Liver (tissue), 9 donors: Measurements from ENCODE around the gene MAPKAP1. TPM values are rescaled to one million over a fixed set of nuclear protein-coding genes. Genes with fewer than 3 reads are reported as not detected.

Experiments
- DNase-seq: peaks from one replicate; pipeline ENCODE4 v3.0.0-alpha.2; 2017; ENCODE audit warnings: low spot score
- H3K27ac ChIP-seq, 2 donors: one replicate each; pipeline ENCODE4 v1.7.0; 2013; ENCODE audit warnings: inconsistent platforms in 2 of 2, low read length in 2 of 2, control low read depth in 1 of 2, low read depth in 1 of 2, mild to moderate bottlenecking in 1 of 2
- H3K27me3 ChIP-seq, 4 donors: one replicate each; pipeline versions ENCODE4 v1.6.1 to v1.7.0; 2013; ENCODE audit warnings: low read length in 3 of 4, inconsistent platforms in 1 of 4, mild to moderate bottlenecking in 1 of 4, moderate library complexity in 1 of 4; ENCODE audit not compliant: control insufficient read depth in 4 of 4, insufficient read depth in 4 of 4
- H3K36me3 ChIP-seq, 4 donors: one replicate each; pipeline versions ENCODE4 v1.6.1 to v1.7.0; 2013; ENCODE audit warnings: low read length in 3 of 4, mild to moderate bottlenecking in 3 of 4, low read depth in 1 of 4, moderate library complexity in 1 of 4; ENCODE audit not compliant: control insufficient read depth in 4 of 4, insufficient read depth in 3 of 4
- H3K4me1 ChIP-seq, 4 donors: one replicate each; pipeline versions ENCODE4 v1.6.1 to v1.7.0; 2013; ENCODE audit warnings: low read length in 3 of 4, mild to moderate bottlenecking in 3 of 4, moderate library complexity in 1 of 4; ENCODE audit not compliant: control insufficient read depth in 4 of 4, insufficient read depth in 4 of 4
- H3K4me3 ChIP-seq, 3 donors: one replicate each; pipeline versions ENCODE4 v1.6.1 to v1.7.0; 2013; ENCODE audit warnings: low read length in 3 of 3, control low read depth in 1 of 3, low read depth in 1 of 3, mild to moderate bottlenecking in 1 of 3
- H3K9ac ChIP-seq, 2 donors: one replicate each; pipeline ENCODE4 v1.7.0; 2013; ENCODE audit warnings: low read length in 2 of 2, mild to moderate bottlenecking in 2 of 2, moderate library complexity in 2 of 2, control low read depth in 1 of 2, low read depth in 1 of 2
- H3K9me3 ChIP-seq, 4 donors: one replicate each; pipeline versions ENCODE4 v1.6.1 to v1.7.0; 2013; ENCODE audit warnings: low read length in 3 of 4; ENCODE audit not compliant: control insufficient read depth in 4 of 4
- FOXA1 ChIP-seq: IDR thresholded peaks from 2 replicates; pipeline ENCODE4 v1.6.1; 2016; ENCODE audit warnings: antibody characterized with exemption
- HNF4G ChIP-seq: IDR thresholded peaks from 2 replicates; pipeline ENCODE4 v1.6.1; 2016; ENCODE audit warnings: antibody characterized with exemption
- RAD21 ChIP-seq, 2 donors: IDR thresholded peaks; 2 replicates each; pipeline ENCODE4 v1.6.1; 2016; ENCODE audit warnings: antibody characterized with exemption in 2 of 2, mild to moderate bottlenecking in 2 of 2
- RXRA ChIP-seq, 2 donors: IDR thresholded peaks; 2 replicates each; pipeline ENCODE4 v1.6.1; 2017 to 2018; ENCODE audit warnings: antibody characterized with exemption in 2 of 2, mild to moderate bottlenecking in 1 of 2
- TAF1 ChIP-seq: conservative IDR thresholded peaks from 2 replicates; pipeline ENCODE4 v1.6.1; 2016; ENCODE audit warnings: antibody characterized with exemption, mild to moderate bottlenecking
- YY1 ChIP-seq: IDR thresholded peaks from 2 replicates; pipeline ENCODE4 v1.6.1; 2016; ENCODE audit warnings: antibody characterized with exemption, mild to moderate bottlenecking
- WGBS: extraction: QIAGEN DNeasy Blood & Tissue Kit; methylation state at CpG from one replicate; pipeline ENCODE4 v1.1.7; 2013; 5-methylcytosine and 5-hydroxymethylcytosine counted together
- polyA plus RNA-seq, 2 donors: library from polyadenylated mRNA; stranded (reverse) in 1 of 2; unstranded in 1 of 2; fragments of 200-250 nt in 1 of 2; fragments of >200 nt in 1 of 2; fragmentation: Nextera tagmentation in 1 of 2; extraction: Ambion mirVana in 1 of 2; gene quantifications; one replicate each; pipeline versions ENCODE4 v1.2.1 to v1.2.3, GENCODE V29; 2013 to 2015
- total RNA-seq, 2 donors: library from RNA; depleted of rRNA; stranded (reverse); fragments of >200 nt; gene quantifications; one replicate each; pipeline ENCODE4 v1.2.3, GENCODE V29; 2014
- TF ChIP-seq, protein P1 (sequence below): IDR thresholded peaks from 2 replicates; pipeline ENCODE4 v1.6.1; 2016; ENCODE audit warnings: antibody characterized with exemption, mild to moderate bottlenecking
- TF ChIP-seq, protein P2 (sequence below): fragments of 150-350 bp; IDR thresholded peaks from 2 replicates; pipeline ENCODE4 v1.5.1; 2017; ENCODE audit warnings: improper control_type of control experiment, low read depth, low read length; ENCODE audit not compliant: missing input control
- TF ChIP-seq, protein P3 (sequence below): IDR thresholded peaks from 2 replicates; pipeline ENCODE4 v1.6.1; 2016; ENCODE audit warnings: antibody characterized with exemption
- TF ChIP-seq, protein P4 (sequence below): IDR thresholded peaks from 2 replicates; pipeline ENCODE4 v1.6.1; 2016; ENCODE audit warnings: antibody characterized with exemption
- TF ChIP-seq, protein P5 (sequence below): IDR thresholded peaks from 2 replicates; pipeline ENCODE4 v1.6.1; 2016; ENCODE audit warnings: antibody characterized with exemption
- donor health status: healthy.
- donor health status: healthy.
- donor health status: healthy.
- donor health status: healthy.
- donor health status: healthy.

Gene MAPKAP1
- total and polyA plus RNA-seq, 4 donors = 23.6 to 55.9 (median 32.7) TPM

DNA sequence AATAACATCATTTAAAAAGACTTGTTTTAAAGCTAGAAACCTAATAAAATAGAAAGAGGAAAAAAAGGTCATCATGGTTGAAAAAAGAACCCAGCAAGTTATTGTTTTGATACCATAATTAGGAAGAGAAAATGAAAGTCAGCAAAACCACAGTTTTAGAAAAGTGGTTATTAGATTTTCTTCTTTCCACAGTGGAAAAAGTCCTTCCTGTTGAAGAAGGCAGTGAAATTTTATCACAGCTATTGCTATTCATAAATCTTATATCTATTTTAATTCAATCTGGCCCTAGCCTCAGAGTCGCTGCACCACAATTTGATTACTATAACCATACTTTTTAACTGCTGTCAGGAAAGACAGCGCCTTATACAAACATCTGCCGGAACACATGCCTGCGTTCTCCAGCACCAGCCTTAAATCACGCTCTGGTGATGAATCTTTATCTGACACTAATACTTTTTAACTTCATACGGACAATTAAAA is 60.3 kb downstream of the MAPKAP1 start:
- WGBS = 60% methylated on average over 6 of the region's 6 CpGs
- DNase-seq = no peak
- Histone ChIP-seq H3K9me3 (no peaks in the 10 kb centered on the region), H3K27me3 (no peaks in the 10 kb centered on the region), H3K36me3 (peaks cover 0 to 1% (median 0%) of the 10 kb centered on the region in 4 donors), H3K4me3 (no peak overlapping the region), H3K4me1 (peaks cover 0 to 4% (median 0%) of the 10 kb centered on the region in 4 donors), H3K9ac (peak overlapping the region; percentile 16 to 47), H3K27ac (peak overlapping the region; percentile 18 to 46)
- no peak for TF ChIP-seq RXRA (IDR thresholded peaks at IDR 0.05)
- TF ChIP-seq YY1 = no peak
- no peak for TF ChIP-seq RAD21 (IDR thresholded peaks at IDR 0.05)
- no peak for TF ChIP-seq TAF1
- TF ChIP-seq FOXA1 = no peak
- TF ChIP-seq, protein P1, sequence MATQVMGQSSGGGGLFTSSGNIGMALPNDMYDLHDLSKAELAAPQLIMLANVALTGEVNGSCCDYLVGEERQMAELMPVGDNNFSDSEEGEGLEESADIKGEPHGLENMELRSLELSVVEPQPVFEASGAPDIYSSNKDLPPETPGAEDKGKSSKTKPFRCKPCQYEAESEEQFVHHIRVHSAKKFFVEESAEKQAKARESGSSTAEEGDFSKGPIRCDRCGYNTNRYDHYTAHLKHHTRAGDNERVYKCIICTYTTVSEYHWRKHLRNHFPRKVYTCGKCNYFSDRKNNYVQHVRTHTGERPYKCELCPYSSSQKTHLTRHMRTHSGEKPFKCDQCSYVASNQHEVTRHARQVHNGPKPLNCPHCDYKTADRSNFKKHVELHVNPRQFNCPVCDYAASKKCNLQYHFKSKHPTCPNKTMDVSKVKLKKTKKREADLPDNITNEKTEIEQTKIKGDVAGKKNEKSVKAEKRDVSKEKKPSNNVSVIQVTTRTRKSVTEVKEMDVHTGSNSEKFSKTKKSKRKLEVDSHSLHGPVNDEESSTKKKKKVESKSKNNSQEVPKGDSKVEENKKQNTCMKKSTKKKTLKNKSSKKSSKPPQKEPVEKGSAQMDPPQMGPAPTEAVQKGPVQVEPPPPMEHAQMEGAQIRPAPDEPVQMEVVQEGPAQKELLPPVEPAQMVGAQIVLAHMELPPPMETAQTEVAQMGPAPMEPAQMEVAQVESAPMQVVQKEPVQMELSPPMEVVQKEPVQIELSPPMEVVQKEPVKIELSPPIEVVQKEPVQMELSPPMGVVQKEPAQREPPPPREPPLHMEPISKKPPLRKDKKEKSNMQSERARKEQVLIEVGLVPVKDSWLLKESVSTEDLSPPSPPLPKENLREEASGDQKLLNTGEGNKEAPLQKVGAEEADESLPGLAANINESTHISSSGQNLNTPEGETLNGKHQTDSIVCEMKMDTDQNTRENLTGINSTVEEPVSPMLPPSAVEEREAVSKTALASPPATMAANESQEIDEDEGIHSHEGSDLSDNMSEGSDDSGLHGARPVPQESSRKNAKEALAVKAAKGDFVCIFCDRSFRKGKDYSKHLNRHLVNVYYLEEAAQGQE = no peak
- TF ChIP-seq, protein P2, sequence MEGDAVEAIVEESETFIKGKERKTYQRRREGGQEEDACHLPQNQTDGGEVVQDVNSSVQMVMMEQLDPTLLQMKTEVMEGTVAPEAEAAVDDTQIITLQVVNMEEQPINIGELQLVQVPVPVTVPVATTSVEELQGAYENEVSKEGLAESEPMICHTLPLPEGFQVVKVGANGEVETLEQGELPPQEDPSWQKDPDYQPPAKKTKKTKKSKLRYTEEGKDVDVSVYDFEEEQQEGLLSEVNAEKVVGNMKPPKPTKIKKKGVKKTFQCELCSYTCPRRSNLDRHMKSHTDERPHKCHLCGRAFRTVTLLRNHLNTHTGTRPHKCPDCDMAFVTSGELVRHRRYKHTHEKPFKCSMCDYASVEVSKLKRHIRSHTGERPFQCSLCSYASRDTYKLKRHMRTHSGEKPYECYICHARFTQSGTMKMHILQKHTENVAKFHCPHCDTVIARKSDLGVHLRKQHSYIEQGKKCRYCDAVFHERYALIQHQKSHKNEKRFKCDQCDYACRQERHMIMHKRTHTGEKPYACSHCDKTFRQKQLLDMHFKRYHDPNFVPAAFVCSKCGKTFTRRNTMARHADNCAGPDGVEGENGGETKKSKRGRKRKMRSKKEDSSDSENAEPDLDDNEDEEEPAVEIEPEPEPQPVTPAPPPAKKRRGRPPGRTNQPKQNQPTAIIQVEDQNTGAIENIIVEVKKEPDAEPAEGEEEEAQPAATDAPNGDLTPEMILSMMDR = no peak
- TF ChIP-seq, protein P3, sequence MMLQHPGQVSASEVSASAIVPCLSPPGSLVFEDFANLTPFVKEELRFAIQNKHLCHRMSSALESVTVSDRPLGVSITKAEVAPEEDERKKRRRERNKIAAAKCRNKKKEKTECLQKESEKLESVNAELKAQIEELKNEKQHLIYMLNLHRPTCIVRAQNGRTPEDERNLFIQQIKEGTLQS = no peak
- TF ChIP-seq, protein P4, sequence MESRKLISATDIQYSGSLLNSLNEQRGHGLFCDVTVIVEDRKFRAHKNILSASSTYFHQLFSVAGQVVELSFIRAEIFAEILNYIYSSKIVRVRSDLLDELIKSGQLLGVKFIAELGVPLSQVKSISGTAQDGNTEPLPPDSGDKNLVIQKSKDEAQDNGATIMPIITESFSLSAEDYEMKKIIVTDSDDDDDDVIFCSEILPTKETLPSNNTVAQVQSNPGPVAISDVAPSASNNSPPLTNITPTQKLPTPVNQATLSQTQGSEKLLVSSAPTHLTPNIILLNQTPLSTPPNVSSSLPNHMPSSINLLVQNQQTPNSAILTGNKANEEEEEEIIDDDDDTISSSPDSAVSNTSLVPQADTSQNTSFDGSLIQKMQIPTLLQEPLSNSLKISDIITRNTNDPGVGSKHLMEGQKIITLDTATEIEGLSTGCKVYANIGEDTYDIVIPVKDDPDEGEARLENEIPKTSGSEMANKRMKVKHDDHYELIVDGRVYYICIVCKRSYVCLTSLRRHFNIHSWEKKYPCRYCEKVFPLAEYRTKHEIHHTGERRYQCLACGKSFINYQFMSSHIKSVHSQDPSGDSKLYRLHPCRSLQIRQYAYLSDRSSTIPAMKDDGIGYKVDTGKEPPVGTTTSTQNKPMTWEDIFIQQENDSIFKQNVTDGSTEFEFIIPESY = no peak
- TF ChIP-seq HNF4G = no peak

DNA sequence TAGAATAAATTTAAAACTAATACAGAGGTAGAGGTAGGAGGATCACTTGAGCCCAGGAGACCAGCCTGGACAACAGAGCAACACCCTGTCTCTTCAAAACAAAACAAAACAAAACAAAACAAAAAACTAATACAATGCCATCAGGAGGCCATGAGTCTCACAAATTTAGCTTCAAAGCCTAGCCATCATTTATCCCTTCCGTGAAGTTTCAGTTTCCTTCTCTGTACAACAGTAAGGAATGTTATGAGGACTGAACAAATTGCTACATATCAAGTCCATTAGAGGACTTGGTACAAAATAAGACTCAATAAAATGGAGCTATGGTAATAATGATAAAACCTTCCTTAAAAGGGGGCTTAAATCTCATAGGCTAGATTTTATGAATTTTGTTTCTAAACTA is 60.8 kb downstream of the MAPKAP1 start:
- Histone ChIP-seq H3K27me3 (no peaks in the 10 kb centered on the region), H3K27ac (peak overlapping the region; percentile 18 to 46), H3K4me3 (no peak overlapping the region), H3K4me1 (peaks cover 0 to 4% (median 0%) of the 10 kb centered on the region in 4 donors), H3K9me3 (no peaks in the 10 kb centered on the region), H3K9ac (peak overlapping the region in 1 of 2 donors; percentile 47), H3K36me3 (peaks cover 0 to 1% (median 0%) of the 10 kb centered on the region in 4 donors)
- 67% methylated on average over 1 of the region's 1 CpG for WGBS
- TF ChIP-seq, protein P5, sequence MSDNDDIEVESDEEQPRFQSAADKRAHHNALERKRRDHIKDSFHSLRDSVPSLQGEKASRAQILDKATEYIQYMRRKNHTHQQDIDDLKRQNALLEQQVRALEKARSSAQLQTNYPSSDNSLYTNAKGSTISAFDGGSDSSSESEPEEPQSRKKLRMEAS = no peak
- TF ChIP-seq, protein P4 = no peak
- TF ChIP-seq, protein P2 = no peak
- TF ChIP-seq, protein P1 = no peak
- no peak for TF ChIP-seq YY1
- no peak for TF ChIP-seq FOXA1
- DNase-seq = no peak
